ENCODE measurements around the gene MAP1LC3A.
A peak's percentile ranks its signal among the peaks of the same experiment; 100 is the strongest.
"Not testable (repeated sequence)": the region's sequence is repeated elsewhere in the genome, so short reads cannot be mapped to it uniquely, and the experiment has no call there.

The MAP1LC3A gene

DNA sequence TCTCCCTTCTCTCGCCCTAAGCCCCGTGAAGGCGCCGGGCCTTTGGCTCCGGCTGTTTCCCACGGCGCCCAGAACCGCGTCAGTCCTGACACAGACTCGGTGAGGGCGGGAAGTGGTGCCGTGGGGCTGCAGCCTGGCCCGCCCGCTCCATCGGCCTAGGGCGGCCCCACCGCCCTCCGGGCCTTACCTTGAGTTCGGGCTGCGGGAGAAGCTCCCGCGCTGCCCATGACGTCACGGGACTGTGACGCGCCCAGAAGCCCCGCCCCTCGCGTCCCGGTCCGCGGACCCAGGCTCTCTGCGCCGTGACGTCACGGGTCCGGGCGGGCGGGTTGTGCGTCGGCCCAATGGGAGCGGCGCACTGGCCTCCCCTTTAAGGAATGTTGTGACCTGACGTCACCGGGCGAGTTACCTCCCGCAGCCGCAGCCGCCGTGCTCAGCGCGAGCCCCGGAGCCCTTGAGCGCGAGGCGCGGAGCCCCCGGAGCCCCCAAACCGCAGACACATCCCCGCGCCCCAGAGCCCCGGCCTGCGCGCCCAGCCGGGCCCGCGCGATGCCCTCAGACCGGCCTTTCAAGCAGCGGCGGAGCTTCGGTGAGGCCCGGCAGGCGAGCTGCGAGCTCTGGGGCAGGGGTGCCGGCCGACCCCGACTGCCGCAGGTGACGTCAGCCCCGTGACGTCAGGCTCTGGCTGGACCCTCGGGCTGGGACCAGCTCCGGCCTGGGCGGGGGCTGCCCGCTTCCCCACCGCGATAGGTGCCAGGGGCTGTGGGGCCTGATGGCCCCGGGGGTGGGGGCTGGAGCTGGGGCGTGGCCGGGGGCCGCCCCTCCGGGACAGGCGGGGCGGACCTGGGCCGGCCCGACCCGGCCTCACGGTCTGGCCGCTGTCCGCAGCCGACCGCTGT, at the start of gene MAP1LC3A:
TSS of gene MAP1LC3A (plus strand) at position 399 of the 899 bp plus-strand sequence. CDS start at position 550, 151 bp downstream.
- DNase-seq = peak; percentile 89 to 99 (median 96)
- intact Hi-C loops (cut with DNase I) = no loop called here

DNA sequence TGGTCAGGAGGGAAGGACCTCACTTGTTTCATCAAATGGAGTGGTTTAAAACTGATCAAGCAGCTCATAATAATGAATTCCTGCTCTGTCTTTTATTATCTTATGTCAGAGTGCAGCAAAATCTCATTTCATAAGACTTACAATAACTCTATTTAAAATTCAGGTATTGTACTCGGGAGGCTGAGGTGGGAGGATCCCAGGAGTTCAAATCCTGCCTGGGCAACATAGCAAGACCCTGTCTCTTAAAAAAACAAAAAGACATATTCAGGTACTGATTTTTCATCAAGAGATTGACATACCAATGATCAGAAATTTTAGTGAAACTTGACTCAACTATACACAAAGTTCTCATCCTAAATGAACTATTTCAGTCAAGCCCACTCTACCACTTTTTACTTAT, 47.9 kb upstream of the MAP1LC3A start:
- DNase-seq = no peak

DNA sequence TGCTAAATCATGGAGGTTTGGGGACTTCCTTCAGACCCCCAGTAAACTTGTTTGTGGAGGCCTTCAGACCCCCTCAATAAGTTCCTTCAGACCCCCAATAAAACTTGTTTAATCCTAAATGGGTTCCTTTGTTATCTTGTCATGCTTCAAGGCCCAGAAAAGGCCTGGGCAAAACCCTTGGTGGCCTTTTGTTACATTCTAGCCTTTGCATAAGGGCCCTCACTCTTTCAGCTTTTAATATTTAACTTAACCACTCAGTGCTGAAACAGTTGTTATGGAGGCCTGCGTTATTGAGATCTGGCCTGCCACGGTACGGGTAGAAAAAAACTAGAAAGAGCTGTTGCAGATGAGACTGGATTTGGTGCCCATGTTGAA, 46.6 kb upstream of the MAP1LC3A start:
- intact Hi-C loops (cut with DNase I) = no loop called here
- no peak for DNase-seq

More for the DNA sequence above, 47.9 kb upstream of the MAP1LC3A start:
- intact Hi-C loops (cut with DNase I) = no loop called here

DNA sequence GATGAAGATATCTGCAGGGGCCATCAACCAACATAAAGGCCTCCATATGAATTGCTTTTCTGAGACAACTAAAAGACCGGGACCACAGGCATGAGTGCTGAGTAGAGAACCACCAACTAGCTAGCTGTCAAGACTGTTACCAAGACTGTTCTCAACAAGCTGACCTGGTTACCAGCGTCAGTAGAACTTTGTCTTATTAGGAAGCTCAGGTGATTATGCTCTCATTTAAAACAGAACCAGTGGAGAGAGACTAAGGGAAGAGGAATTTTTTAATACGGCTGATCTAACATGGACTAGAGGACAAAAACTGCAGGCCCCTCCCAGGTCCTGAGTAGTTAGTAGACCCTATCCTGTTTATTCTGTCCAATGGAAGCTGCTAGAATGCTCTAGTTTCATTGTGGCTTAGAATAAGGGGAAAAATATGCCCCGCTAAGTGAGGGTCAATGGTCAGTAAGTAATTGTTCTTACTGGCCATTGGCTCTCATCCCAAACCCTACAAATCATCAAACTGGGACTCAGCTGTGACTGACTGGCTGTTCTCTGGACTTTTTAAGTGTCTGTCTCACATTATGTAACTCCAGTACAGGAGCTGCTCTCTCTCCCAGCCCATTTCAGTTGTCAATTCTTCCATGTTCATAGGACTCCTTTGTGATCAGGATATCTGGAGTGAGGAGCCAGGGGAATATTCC, 46.1 kb upstream of the MAP1LC3A start:
- DNase-seq = no peak
- intact Hi-C loops (cut with DNase I) = no loop called here

DNA sequence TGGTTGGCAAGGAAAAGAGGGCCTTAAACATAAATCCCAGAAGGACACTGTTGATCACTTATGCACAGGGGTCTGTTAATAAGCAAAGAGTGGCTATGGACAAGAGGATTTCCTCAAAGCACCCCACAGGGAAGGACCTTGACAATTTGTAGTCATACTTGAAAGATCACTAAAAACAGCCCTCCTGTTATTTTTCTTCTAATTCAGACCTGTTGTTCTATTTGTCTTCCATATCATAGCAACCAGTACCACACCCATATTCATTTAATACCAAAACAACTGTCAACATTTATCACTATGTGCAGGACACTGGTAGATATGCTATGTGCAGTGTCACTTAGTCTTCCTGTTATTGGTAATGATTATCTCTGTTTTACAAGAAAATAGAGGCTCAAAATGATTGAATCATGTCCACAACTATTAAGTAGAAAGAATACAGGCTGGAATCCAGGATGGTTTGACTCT, 45.5 kb upstream of the MAP1LC3A start:
- no peak for DNase-seq
- intact Hi-C loops (cut with DNase I) = no loop called here

DNA sequence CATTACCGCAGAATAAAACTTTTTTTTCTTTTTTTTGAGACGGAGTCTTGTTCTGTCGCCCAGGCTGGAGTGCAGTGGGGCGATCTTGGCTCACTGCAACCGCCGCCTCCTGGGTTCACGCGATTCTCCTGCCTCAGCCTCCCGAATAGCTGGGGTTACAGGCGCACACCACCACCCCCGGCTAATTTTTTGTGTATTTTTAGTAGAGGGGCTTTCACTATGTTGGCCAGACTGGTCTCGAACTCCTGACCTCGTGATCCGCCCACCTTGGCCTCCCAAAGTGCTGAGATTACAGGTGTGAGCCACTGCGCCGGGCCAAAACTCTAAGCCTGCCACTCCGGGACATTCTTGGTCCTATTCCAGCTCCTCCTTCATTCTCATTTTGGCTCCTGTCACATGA, 44.5 kb upstream of the MAP1LC3A start:
- DNase-seq; intact Hi-C loops (cut with DNase I): not testable (repeated sequence)

DNA sequence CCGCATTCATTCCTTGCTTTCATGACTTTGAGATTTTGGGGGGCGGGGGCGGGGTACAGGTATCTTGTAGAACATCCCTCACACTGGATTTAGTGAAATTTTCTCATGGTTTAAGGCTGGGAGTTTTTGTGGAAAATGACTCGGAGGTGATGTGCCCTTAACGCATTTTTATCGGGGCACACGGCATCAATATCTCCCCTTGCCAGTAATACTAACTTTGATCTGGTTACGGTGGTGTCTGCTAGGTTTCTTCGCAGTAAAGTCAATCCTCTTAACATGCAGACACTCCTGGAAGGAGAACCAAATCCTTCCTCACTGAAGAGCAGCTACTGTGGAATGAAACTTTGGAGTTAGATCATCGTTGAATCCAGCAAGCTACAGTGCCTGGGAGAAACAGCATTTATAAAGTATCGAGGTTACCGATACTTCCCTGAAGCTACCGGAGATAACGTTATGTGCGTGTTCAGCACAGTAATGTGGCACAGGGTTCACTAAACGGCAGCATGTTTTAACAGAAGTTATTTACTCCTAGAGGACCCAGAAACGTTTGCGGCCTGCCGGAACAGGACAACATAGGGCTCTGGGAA, 43.5 kb upstream of the MAP1LC3A start:
- no peak for DNase-seq
- intact Hi-C loops (cut with DNase I) = loop anchor here (5.0 kb wide), 1 partner anchor 148 kb away; no protein-coding TSS in a partner anchor

DNA sequence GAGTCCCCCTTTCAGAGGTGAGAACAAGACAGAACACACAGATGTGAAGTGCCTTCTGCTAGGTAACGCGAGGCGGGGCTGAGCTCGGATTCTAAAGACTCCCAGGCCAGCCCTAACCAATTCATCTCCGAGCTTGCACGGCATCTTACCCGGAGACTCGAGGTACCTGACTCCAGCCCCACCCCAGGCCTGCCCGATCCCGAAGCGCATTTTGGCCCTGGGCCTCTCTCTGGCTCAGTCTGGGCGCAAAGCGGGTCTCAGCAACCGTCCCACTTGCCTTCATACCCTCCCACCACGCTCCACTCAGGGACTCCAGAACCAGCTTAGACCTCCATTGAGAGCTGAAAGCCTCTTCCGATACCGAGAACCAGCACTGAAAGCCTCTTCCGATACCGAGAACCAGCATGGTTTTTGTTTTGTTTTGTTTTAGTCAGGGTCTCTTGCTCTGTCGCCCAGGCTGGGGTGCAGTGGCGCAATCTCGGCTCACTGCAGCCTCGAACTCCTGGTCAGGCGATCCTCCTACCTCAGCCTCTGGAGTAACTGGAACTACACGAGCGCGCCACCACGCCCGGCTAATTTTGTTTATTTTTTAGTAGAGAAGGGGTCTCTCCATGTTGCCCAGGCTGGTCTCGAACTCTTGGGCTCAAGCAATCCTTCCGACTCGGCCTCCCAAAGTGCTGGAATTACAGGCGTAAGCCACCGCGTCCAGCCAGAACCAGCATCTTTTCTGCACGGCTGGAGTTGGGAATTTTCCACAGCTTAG, 42.9 kb upstream of the MAP1LC3A start:
- peak in 8 of 10 donors; percentile 46 to 95 (median 68) for DNase-seq
- intact Hi-C loops (cut with DNase I) = loop anchor here (5.0 kb wide), 1 partner anchor 148 kb away; no protein-coding TSS in a partner anchor

DNA sequence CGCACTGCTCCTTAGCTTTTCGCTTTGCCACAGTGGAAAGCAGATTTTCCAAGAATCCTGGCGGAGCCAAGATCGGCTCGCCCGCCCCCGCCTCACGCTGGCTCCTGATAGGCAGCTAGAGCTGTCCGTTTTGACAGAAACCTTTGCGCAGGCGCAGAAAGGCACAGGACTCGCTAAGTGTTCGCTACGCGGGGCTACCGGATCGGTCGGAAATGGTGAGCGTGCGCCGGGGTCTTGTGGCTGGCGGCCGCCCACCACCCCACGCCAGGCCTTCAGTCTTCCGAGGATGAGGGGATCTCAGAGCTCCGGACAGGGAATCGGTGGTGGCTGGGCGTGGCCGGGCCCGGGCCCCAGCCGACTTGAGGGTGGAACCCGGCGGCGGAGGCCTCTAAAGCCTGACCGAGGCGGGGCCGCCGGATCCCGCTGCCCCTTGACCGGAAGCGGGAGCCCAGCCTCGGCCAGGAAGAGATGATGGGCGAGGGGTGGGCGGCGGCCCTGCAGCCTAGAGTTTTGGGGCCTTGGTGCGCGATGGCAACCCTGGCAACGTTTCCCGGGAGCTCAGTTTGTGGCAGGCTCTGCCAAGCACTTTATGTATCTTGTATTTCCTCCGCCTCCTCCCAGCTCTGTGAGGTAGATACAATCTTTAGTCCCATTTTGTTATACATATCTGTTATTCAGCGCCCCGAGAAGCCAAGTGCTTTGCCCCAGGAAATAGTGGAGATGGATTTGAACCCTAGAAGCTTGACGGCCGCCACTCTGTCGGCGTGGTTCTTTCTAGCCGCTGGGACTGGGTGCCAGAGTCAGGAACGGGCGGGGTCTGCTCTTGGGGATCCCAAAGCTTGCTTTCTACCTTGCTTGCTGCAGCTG, 42.0 kb upstream of the MAP1LC3A start, which contains the start of gene DYNLRB1:
TSS of gene DYNLRB1 (plus strand) at position 176 of the 867 bp plus-strand sequence. CDS start at position 213, 37 bp downstream.
- DNase-seq = peak; percentile 97 to 99 (median 98)
- intact Hi-C loops (cut with DNase I) = loop anchor here (5.0 kb wide), 1 partner anchor 149 kb away; no protein-coding TSS in a partner anchor

DNA sequence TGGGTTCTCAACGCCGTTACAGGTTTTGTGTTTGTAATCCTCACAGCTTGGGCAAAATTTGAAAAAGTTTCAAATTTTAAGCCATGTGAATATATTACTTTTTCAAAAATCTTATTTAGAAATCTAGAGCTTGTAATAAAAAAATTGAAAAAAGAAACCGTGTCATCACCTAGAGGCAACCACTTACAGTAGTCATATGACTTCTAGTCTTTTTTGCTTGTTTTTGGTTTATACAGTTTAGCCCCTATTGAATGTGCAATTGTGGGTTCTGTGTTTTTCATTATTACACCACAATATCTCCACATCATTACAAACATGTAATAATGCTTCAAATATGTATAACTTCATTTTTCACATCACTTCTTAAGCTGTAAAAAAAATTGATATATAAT, 41.4 kb upstream of the MAP1LC3A start:
- DNase-seq = no peak
- intact Hi-C loops (cut with DNase I) = loop anchor here (5.0 kb wide), 1 partner anchor 150 kb away; no protein-coding TSS in a partner anchor

DNA sequence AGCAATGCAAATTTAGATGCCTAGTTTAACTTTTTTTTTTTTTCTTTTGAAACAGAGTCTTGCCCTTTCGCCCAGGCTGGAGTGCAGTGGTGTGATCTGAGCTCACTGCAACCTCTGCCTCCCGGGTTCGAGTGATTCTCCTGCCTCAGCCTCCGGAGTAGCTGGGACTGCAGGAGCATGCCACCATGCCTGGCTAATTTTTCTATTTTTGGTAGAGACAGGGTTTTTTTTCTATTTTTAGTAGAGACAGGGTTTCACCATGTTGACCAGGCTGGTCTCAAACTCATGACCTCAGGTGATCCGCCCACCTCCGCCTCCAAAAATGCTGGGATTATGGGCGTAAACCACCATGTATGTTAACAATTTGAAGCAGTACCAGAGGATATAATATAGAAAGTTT, 39.7 kb upstream of the MAP1LC3A start:
- not testable (repeated sequence) for DNase-seq
- intact Hi-C loops (cut with DNase I) = loop anchor here (5.0 kb wide), 1 partner anchor 152 kb away; no protein-coding TSS in a partner anchor

DNA sequence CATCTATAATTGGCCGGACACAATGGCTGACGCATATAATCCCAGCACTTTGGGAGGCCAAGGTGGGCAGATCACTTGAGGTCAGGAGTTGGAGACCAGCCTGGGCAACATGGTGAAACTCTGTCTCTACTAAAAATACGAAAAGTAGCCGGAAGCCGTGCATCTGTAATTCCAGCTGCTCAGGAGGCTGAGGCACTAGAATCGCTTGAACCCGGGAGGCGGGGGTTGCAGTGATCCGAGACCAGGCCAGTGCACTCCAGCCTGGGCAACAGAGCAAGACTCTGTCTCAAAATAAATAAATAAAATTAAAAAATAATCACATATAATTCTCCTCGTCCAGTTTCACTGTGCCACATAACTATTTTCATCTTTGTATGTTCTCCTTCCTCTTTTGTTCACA, 38.7 kb upstream of the MAP1LC3A start:
- intact Hi-C loops (cut with DNase I) = loop anchor here (5.0 kb wide), 2 partner anchors 153 to 208 kb away; no protein-coding TSS in a partner anchor
- DNase-seq = not testable (repeated sequence)

DNA sequence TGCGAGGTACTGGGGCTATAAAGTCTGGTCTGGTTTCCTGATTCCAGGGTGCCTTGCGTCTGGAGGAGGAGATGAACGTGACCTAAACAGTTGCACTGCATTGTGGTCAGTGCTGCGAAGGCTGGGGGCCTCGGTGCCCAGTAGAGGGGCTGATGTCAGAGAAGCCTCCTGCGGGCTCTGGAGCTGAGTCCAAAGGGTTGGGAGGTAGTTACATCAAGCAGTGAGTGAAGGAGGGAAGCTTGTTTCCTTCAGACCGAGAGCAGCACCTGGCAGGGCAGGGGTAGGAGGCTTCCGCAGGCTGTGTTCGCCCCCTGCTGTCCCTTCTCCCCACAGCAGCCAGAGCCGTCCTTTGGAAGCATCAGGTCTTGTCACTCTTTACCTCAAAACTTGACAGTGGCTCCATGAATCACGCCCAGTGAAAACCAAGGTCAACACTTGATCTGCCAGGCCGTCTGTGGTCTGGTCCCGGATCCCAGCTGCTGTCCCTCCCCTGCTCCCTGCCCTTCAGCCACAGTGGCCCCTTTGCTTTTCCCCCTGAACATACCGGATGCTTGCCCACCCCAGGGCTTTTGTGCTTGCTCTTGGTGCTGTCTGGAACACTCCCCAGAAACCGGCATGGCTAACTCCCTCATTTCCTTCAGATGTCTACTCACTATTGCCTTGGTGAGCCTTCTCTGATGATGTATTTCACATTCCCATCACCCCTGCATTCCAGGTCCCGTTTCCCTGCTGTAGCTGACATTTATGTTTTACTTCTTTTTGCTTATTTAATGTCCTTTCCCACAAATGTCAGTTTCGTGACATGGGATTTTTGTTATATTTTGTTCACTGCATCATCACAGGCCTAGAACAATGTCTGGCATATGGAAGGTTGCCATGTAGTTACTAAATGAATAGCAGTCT, 35.3 kb upstream of the MAP1LC3A start:
- peak in 7 of 10 donors; percentile 50 to 94 (median 57) for DNase-seq
- intact Hi-C loops (cut with DNase I) = loop anchor here (5.0 kb wide), 1 partner anchor 211 kb away; no protein-coding TSS in a partner anchor

DNA sequence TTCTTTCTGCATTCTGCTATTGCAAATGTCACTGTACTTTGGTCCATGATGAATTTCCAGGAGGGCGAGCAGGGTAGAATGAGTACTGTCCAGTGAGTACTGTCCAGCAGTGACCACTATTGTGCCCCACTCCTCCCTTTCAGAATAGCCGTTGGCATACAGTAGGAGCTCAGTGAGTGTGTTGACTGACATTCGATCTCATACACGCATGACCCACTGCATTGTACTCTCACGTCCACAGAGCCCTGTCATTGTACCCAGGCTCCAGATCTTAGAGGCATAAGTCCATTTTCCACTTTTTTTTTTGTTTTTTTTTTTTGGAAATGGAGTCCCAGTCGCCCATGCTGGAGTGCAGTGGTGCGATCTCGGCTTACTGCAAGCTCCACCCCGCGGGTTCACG, 34.1 kb upstream of the MAP1LC3A start:
- intact Hi-C loops (cut with DNase I) = loop anchor here (5.0 kb wide), 1 partner anchor 212 kb away; no protein-coding TSS in a partner anchor
- no peak for DNase-seq

DNA sequence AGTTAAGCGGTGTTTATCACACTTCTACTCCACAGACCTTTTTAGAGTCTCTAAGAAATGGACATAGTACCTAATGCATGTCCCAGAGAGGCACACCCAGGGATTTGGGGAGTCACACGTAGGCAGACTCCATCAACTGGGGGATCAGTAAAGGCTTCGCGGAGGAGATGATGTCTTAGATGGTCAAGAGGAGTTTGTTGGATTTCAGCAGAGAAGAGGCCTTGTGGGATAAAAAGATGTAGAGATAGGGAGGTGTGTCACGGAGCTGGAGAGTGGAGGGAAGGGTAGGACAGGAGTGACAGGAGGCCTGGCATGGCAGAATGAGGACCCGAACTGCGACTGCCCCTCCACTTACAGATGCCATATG, 33.2 kb upstream of the MAP1LC3A start:
- no peak for DNase-seq
- intact Hi-C loops (cut with DNase I) = no loop called here

DNA sequence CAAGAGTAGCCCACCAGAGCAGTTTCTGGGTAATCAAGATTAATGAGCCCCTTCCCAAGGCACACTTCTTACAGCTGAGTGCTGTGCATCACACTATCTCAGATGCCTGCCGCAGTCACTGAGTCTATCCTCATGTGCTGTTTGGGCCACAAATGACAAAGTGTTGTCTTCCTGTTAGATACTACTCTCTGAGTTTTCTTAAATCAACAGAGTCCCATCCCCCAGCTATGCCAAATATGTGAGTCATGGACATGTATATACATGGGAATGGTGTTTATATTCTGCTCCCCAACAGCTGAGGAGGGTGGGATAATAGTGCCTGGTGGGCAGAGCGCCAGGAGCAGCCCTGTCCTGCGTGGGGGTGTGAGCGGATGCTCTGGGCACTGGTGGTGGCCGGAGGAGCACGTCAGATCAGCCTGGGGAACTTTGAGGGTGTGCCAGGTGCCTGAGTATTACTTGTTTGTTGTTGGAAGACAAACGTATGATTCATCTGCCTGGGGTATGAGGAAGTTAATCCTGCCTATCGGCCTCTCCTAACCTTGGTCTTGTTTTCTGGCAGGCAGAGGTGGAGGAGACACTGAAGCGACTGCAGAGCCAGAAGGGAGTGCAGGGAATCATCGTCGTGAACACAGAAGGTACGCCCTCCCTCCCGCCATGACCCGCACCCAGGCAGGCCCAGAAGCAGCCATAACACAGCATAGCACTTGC, 32.7 kb upstream of the MAP1LC3A start:
- peak in 5 of 10 donors; percentile 22 to 85 (median 49) for DNase-seq
- intact Hi-C loops (cut with DNase I) = no loop called here

DNA sequence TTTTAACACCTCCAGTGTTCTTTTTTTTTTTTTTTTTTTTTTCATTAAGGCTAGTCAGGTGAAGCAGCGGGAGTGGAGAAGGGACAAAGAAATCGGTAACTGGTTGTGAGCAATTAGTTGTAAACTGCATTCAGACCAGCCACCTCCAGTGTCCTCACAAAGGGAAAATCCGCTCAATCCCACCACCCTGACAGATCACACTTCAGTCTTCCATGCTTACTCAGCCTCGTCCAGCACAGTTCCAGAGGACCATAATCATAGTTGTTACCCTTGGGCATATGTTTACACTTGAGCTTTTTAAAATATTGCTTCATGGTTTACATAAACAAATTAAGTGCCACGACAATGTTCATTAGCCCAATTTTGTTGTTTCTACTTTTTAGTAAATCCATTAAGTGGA, 32.1 kb upstream of the MAP1LC3A start:
- intact Hi-C loops (cut with DNase I) = no loop called here
- no peak for DNase-seq

Data from posterior cingulate gyrus (tissue), 11 donors.